HL-60 (cell line): ENCODE results near the gene JMJD7.

Source experiments
- DNase-seq, 2 experiments: peaks; one replicate each; pipeline ENCODE4 v3.0.0-alpha.2; 2010 to 2020; ENCODE audit warnings: low read depth in 1 of 2, low spot score in 1 of 2
- H3K27ac ChIP-seq: fragments of 250-450 bp; sonication (Bioruptor Pico); replicated peaks from 2 replicates; pipeline ENCODE4 v1.5.1; 2020; ENCODE audit warnings: mild to moderate bottlenecking, moderate library complexity
- H3K27me3 ChIP-seq: fragments of 250-450 bp; sonication (Bioruptor Pico); 2 replicates; pipeline ENCODE4 v1.5.1; 2021; ENCODE audit warnings: mild to moderate bottlenecking, moderate library complexity; ENCODE audit not compliant: insufficient read depth, poor library complexity, severe bottlenecking
- H3K4me3 ChIP-seq: replicated peaks from 2 replicates; pipeline ENCODE4 v1.5.1; 2011; ENCODE audit warnings: mild to moderate bottlenecking, control low read depth, low read length; ENCODE audit not compliant: insufficient read depth
- GABPA ChIP-seq: IDR thresholded peaks from 2 replicates; pipeline ENCODE4 v1.6.1; 2012; ENCODE audit warnings: low read depth
- POLR2AphosphoS5 ChIP-seq: IDR thresholded peaks from 2 replicates; pipeline ENCODE4 v1.6.1; 2012; ENCODE audit warnings: low read depth
- SPI1 ChIP-seq: IDR thresholded peaks from 2 replicates; pipeline ENCODE4 v1.6.1; 2012; ENCODE audit warnings: low read depth, mild to moderate bottlenecking, borderline replicate concordance
- TF ChIP-seq, protein P1 (sequence below): IDR thresholded peaks from 2 replicates; pipeline ENCODE4 v1.6.1; 2012; ENCODE audit warnings: low read depth; ENCODE audit not compliant: insufficient replicate concordance
- TF ChIP-seq, protein P2 (sequence below): IDR thresholded peaks from one replicate; pipeline ENCODE4 v1.5.1; 2011; ENCODE audit warnings: low read length, control low read depth, inconsistent platforms; ENCODE audit not compliant: insufficient read depth

JMJD7 gene

DNA sequence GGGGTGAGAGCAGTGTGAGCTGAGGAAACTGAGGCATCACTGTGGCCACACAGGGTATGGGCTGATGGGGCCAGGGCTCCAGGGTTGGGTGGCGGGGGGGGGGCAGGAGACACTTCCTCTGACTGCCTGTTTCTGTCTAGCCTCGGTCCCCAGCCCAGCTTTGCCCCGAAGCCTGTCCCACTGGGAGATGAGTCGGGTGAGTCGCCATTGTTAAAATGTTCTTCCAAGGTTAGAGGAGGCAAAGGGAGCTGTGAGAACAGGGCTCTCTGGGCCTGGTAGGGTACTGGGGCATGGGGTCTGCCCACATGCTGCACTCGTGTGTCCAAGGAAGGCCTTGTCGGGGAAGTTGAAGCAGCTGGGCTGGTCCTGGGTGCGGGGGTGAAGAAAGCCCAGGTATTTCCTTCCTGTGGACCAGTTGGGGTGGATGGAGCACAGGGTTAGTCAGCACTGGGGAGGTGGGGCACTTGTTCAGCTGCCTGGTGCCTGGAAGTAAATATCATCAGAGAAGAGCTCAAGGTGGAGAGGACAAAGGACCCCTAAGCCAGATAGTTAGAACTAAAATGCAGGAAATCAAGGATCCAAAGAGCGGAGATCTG lies 8.3 kb upstream of the JMJD7 start:
- no peak for DNase-seq
- TF ChIP-seq GABPA (no peak), SPI1 (no peak), POLR2AphosphoS5 (no peak)
- TF ChIP-seq, protein P1, sequence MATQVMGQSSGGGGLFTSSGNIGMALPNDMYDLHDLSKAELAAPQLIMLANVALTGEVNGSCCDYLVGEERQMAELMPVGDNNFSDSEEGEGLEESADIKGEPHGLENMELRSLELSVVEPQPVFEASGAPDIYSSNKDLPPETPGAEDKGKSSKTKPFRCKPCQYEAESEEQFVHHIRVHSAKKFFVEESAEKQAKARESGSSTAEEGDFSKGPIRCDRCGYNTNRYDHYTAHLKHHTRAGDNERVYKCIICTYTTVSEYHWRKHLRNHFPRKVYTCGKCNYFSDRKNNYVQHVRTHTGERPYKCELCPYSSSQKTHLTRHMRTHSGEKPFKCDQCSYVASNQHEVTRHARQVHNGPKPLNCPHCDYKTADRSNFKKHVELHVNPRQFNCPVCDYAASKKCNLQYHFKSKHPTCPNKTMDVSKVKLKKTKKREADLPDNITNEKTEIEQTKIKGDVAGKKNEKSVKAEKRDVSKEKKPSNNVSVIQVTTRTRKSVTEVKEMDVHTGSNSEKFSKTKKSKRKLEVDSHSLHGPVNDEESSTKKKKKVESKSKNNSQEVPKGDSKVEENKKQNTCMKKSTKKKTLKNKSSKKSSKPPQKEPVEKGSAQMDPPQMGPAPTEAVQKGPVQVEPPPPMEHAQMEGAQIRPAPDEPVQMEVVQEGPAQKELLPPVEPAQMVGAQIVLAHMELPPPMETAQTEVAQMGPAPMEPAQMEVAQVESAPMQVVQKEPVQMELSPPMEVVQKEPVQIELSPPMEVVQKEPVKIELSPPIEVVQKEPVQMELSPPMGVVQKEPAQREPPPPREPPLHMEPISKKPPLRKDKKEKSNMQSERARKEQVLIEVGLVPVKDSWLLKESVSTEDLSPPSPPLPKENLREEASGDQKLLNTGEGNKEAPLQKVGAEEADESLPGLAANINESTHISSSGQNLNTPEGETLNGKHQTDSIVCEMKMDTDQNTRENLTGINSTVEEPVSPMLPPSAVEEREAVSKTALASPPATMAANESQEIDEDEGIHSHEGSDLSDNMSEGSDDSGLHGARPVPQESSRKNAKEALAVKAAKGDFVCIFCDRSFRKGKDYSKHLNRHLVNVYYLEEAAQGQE, result no peak
- TF ChIP-seq, protein P2, sequence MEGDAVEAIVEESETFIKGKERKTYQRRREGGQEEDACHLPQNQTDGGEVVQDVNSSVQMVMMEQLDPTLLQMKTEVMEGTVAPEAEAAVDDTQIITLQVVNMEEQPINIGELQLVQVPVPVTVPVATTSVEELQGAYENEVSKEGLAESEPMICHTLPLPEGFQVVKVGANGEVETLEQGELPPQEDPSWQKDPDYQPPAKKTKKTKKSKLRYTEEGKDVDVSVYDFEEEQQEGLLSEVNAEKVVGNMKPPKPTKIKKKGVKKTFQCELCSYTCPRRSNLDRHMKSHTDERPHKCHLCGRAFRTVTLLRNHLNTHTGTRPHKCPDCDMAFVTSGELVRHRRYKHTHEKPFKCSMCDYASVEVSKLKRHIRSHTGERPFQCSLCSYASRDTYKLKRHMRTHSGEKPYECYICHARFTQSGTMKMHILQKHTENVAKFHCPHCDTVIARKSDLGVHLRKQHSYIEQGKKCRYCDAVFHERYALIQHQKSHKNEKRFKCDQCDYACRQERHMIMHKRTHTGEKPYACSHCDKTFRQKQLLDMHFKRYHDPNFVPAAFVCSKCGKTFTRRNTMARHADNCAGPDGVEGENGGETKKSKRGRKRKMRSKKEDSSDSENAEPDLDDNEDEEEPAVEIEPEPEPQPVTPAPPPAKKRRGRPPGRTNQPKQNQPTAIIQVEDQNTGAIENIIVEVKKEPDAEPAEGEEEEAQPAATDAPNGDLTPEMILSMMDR, result no peak
- H3K27me3 ChIP-seq, result no peaks in the 10 kb centered on the region
- no peak overlapping the region for H3K4me3 ChIP-seq
- no peak overlapping the region for H3K27ac ChIP-seq

DNA sequence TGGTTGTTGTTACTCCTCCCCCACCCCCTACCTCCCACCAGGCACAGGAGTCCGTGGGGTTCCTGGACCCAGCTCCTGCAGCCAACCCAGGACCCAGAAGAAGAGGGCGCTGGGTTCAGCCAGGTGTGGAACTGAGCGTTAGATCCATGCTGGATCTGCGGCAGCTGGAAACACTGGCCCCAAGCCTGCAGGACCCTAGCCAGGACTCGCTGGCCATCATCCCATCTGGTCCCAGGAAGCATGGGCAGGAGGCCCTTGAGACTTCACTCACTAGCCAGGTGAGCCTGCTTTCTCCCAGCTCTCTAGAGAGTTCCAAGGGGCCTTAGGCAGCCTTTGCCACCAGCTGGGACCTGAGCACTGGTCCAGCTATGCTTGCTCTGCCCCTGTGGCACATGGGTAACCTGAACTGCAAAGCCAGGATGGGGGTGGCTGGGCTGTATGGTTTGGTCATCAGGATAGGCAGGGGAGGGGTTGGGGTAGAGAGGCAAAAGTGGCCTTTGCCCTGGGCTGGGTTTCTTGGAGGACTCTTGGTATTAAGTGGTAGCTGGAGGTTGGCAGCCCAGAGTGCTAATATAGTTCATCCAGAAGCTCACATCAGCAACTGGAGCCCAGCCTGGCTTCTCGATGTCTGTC lies 7.0 kb upstream of the JMJD7 start:
- H3K27ac ChIP-seq, result no peak overlapping the region
- no peak overlapping the region for H3K4me3 ChIP-seq
- TF ChIP-seq POLR2AphosphoS5 (no peak), SPI1 (no peak), GABPA (no peak)
- TF ChIP-seq, protein P2, result no peak
- TF ChIP-seq, protein P1, result no peak
- H3K27me3 ChIP-seq, result no peaks in the 10 kb centered on the region
- DNase-seq, result no peak

DNA sequence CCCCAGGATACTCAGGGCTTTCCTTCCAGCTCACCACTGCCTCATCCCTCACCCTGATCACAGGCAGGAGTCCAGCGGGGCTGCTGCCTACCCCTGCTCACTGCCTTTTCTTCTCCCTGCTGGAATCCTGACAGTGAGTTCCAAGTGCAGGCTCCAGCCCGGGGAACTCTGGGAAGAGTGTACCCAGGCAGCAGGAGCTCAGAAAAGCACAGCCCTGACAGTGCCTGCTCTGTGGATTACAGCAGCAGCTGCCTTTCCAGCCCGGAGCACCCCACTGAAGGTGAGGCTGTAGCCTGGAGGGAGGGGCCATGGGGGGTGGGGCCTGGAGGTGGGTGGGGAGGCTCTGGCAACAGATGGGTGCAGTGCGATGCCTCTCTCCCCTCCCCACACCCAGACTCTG lies 6.1 kb upstream of the JMJD7 start:
- no peak overlapping the region for H3K27ac ChIP-seq

More for the DNA sequence above, 6.1 kb upstream of the JMJD7 start:
- Histone ChIP-seq H3K27me3 (no peaks in the 10 kb centered on the region), H3K4me3 (no peak overlapping the region)
- no peak for TF ChIP-seq SPI1
- TF ChIP-seq, protein P1, result no peak
- TF ChIP-seq POLR2AphosphoS5, result no peak
- TF ChIP-seq, protein P2, result no peak
- TF ChIP-seq GABPA, result no peak
- no peak for DNase-seq
